Immature natural killer cell (primary cell): ENCODE measurements around the gene STX17. TPM values are rescaled to one million over a fixed set of nuclear protein-coding genes. Genes with fewer than 3 reads are reported as not detected.
"Not testable (repeated sequence)": the region's sequence is repeated elsewhere in the genome, so short reads cannot be mapped to it uniquely, and the experiment has no call there.

ENCODE experiments used
- DNase-seq, 3 donors: peaks; one replicate each; pipeline ENCODE4 v3.0.0; 2022; ENCODE audit warnings: mixed read lengths in 1 of 3
- H3K27ac Mint-ChIP-seq, 6 donors: one replicate each; pipeline ENCODE4 v1.8.0; 2020; ENCODE audit warnings: mixed read lengths in 6 of 6, mild to moderate bottlenecking in 5 of 6, inconsistent platforms in 4 of 6, moderate library complexity in 3 of 6
- H3K27me3 Mint-ChIP-seq, 3 donors: one replicate each; pipeline ENCODE4 v1.8.0; 2020 to 2021; ENCODE audit warnings: low read depth in 3 of 3, mild to moderate bottlenecking in 3 of 3, mixed read lengths in 3 of 3, moderate library complexity in 3 of 3, inconsistent platforms in 1 of 3
- H3K36me3 Mint-ChIP-seq, 3 donors: one replicate each; pipeline ENCODE4 v1.8.0; 2020; ENCODE audit warnings: mixed read lengths in 3 of 3, inconsistent platforms in 2 of 3, mild to moderate bottlenecking in 2 of 3
- H3K4me1 Mint-ChIP-seq, 2 donors: one replicate each; pipeline ENCODE4 v1.8.0; 2020; ENCODE audit warnings: inconsistent platforms in 2 of 2, mild to moderate bottlenecking in 2 of 2, mixed read lengths in 2 of 2, moderate library complexity in 1 of 2
- H3K4me3 Mint-ChIP-seq, 5 donors: one replicate each; pipeline ENCODE4 v1.8.0; 2020; ENCODE audit warnings: mild to moderate bottlenecking in 5 of 5, mixed read lengths in 5 of 5, inconsistent platforms in 3 of 5, moderate library complexity in 3 of 5
- H3K9me3 Mint-ChIP-seq, 6 donors: one replicate each; pipeline ENCODE4 v1.8.0; 2020; ENCODE audit warnings: mild to moderate bottlenecking in 6 of 6, mixed read lengths in 6 of 6, inconsistent platforms in 4 of 6, moderate library complexity in 3 of 6
- polyA plus RNA-seq, 3 donors: library from polyadenylated mRNA; unstranded; fragments of 300-500 nt; fragmentation: Illumina TruSeq; gene quantifications; one replicate each; pipeline ENCODE4 v1.2.3, GENCODE V29; 2021

The STX17 gene
- polyA plus RNA-seq: 10 to 100 TPM; 17.3 to 28.5 (median 18.8) TPM

DNA sequence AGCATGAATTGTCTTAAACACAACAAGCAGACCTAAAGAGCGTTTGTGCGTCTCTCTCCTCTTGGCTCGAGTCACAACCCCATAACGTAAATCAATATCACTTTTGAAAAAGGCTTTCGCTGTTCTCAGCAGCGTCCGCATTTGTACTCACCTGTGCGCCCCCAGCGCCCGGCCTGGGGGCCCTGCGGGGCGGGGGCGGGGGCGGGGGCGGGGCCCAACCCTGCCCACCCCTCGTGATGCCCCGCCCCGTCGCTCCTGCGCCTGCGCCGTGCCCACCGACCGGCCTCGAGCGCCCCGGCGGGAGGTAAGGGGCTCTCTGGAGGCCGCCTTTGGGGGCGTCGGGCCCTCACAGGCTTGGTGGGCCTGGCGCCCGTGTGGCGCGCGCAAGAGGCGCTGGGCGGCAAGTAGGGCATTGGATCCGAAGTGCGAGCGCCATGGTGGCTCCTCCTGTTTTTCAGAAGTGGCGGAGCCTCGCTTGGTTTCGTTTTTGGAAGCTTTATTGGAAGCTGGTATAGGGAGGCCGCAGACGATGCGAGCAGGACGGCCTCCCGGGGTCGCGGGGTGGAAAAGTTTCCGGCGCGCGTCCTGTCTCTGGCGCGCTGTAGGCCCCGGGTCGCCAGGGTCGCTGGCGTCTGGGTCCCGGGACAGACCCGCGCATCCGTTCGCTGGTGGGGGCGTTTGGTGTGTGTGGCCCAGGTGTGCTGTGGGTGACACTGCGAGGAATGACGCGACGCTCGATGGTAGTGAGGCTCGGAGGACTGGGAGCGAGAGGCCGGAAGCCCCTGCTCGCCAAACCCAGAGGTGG, at the start of gene STX17:
Gene STX17 (plus strand): TSS at position 252 of the 805 bp plus-strand sequence. CDS start 8,586 bp downstream, outside the sequence.
- DNase-seq: peak; percentile 85 to 87 (median 87)
- H3K9me3 Mint-ChIP-seq: no peaks in the 10 kb centered on the region
- H3K36me3 Mint-ChIP-seq: peaks cover 0 to 8% (median 0%) of the 10 kb centered on the region in 3 donors
- H3K27ac Mint-ChIP-seq: peak within 1 kb of the TSS; percentile 96 to 99 (median 98)
- H3K27me3 Mint-ChIP-seq: peaks cover 7 to 15% (median 10%) of the 10 kb centered on the region in 3 donors
- H3K4me1 Mint-ChIP-seq: peaks cover 21 to 36% of the 10 kb centered on the region in 2 donors
- H3K4me3 Mint-ChIP-seq: peak within 1 kb of the TSS; percentile 96 to 100 (median 97)

DNA sequence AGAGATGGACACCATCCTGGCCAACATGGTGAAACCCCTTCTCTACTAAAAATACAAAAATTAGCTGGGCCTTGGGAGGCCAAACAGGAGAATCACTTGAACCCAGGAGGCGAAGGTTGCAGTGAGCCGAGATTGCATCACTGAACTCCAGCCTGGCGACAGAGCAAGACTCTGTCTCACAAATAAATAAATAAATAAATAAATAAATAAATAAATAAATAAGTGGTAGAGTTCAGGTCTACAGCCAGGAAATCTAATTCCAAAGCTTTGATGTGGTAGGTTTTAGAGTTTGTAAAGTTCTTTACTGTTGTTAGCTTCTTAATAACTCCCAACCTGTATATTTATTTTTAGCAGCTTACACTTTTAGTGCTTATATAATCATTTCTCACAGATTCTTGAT, 48.9 kb upstream of the STX17 start:
- H3K36me3 Mint-ChIP-seq, H3K27ac Mint-ChIP-seq, DNase-seq, H3K27me3 Mint-ChIP-seq, H3K4me3 Mint-ChIP-seq, H3K9me3 Mint-ChIP-seq: not testable (repeated sequence)
- peaks cover 5 to 15% of the 10 kb centered on the region in 2 donors for H3K4me1 Mint-ChIP-seq

DNA sequence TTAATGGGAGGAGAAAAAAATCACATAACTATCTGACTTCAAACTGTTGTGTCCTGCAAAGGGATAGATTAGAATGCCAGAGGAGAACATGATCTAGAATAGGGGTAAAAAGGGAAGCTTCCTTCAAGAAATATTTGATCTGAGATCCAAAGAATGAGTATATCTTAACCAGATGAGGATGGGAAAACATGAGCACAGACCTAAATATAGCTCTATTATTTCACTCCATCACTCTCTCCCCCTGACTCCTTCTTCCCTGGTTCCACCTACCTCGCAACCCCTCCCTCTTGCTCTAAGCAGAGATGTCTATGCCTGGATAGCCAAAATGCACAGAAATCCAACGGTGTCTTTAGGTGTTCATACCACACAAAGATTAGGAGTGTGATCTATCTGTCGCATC, 48.4 kb upstream of the STX17 start:
- Mint-ChIP-seq H3K4me1 (peaks cover 0 to 10% of the 10 kb centered on the region in 2 donors), H3K9me3 (no peaks in the 10 kb centered on the region), H3K27ac (no peak overlapping the region), H3K4me3 (no peak overlapping the region), H3K27me3 (peaks cover 0 to 5% (median 2%) of the 10 kb centered on the region in 3 donors), H3K36me3 (no peaks in the 10 kb centered on the region)
- DNase-seq: no peak

DNA sequence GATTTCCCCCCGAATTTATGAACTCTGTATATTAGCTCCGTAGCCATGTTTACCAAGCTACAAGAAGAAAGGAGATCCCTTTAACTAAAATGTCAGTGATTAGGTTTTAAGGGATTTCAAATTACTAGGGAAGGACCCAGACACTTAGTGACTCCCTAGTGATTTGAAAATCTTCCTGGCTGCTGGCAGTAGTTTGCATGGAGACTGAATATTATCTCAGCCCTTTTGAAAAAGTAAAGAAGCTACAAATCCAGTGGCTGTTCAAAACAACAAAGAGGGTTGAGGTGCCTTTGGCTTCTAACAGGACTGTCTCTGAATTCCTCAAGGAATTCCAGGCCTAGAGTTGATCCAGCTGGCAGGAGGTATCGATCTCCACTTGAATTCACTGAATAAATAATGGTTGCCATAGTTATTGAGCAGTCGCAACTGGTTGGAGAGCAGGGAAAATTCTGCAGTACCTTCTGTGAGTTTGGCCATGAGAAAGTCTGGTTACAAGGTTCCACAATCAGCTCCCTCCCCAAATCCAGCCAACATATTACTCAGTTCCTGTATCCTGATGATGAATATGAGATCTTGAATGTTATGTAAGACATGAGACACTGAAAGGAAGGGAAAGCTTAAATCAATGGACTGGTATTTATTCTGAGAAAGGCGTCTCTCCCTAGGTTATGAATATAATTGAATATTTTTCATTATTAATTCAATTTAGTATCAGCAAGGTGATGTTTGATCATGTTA, 47.0 kb upstream of the STX17 start:
- Mint-ChIP-seq H3K27me3 (peaks cover 0 to 5% (median 4%) of the 10 kb centered on the region in 3 donors), H3K27ac (no peak overlapping the region), H3K4me1 (peaks cover 0 to 10% of the 10 kb centered on the region in 2 donors), H3K36me3 (no peaks in the 10 kb centered on the region), H3K9me3 (no peaks in the 10 kb centered on the region), H3K4me3 (no peak overlapping the region)
- DNase-seq: no peak

DNA sequence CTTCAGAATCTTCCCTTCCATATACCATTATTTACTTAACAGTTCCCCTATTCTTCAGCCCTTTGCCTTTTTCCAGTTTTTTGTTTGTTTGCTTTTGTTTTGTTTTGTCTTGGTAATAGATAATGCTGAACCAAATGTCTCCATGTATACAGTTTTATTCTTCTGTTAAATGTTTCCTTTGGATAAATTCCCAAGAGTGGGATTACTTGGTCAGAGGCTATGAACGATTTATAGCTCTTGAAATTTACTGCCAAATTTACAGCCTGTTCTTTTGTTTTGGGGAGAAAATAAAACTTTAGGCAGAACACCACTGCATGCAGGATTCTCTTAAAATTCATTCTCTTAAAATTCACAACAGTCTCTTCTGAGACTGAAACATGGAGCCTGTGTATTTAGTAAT, 46.2 kb upstream of the STX17 start:
- no peak for DNase-seq
- no peaks in the 10 kb centered on the region for H3K9me3 Mint-ChIP-seq
- peaks cover 0 to 5% (median 4%) of the 10 kb centered on the region in 3 donors for H3K27me3 Mint-ChIP-seq
- peaks cover 0 to 6% of the 10 kb centered on the region in 2 donors for H3K4me1 Mint-ChIP-seq
- no peak overlapping the region for H3K4me3 Mint-ChIP-seq
- H3K36me3 Mint-ChIP-seq: no peaks in the 10 kb centered on the region
- H3K27ac Mint-ChIP-seq: no peak overlapping the region

DNA sequence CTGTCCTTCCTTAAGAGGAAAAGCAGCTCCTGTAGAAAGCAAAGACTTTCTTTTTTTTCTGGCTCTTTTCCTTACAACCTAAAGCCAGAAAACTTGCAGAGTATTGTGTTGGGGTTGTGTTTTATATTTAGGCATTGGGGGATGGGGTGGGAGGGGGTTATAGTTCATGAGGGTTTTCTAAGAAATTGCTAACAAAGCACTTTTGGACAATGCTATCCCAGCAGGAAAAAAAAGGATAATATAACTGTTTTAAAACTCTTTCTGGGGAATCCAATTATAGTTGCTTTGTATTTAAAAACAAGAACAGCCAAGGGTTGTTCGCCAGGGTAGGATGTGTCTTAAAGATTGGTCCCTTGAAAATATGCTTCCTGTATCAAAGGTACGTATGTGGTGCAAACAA, 42.5 kb upstream of the STX17 start:
- H3K27me3 Mint-ChIP-seq: peaks cover 0 to 4% (median 0%) of the 10 kb centered on the region in 3 donors
- H3K27ac Mint-ChIP-seq: no peak overlapping the region
- H3K4me3 Mint-ChIP-seq: no peak overlapping the region
- no peaks in the 10 kb centered on the region for H3K36me3 Mint-ChIP-seq
- H3K9me3 Mint-ChIP-seq: no peaks in the 10 kb centered on the region
- H3K4me1 Mint-ChIP-seq: peaks cover 2 to 16% of the 10 kb centered on the region in 2 donors
- no peak for DNase-seq

DNA sequence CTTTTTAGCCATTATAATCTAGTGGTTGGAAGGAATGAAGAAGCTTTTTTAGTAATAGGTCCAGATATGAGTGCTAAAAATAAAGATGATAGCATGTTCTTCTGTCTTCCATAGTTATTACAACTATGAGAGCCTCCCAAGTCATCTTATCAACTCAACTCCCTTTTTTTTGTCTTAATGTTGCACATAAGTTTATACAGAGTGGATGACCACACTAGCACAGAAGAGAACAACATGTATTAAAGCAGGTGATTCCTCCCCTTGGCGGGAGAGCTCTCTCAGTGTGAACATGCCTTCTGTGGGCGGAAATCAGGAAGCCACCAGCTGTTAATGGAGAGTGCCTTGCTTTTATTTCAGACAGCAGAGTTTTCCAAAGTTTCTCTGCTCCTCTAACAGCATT, 40.1 kb upstream of the STX17 start:
- H3K4me1 Mint-ChIP-seq: peaks cover 2 to 16% of the 10 kb centered on the region in 2 donors
- no peak overlapping the region for H3K4me3 Mint-ChIP-seq
- H3K36me3 Mint-ChIP-seq: no peaks in the 10 kb centered on the region
- peaks cover 0 to 2% (median 2%) of the 10 kb centered on the region in 3 donors for H3K27me3 Mint-ChIP-seq
- H3K9me3 Mint-ChIP-seq: no peaks in the 10 kb centered on the region
- DNase-seq: no peak
- no peak overlapping the region for H3K27ac Mint-ChIP-seq

DNA sequence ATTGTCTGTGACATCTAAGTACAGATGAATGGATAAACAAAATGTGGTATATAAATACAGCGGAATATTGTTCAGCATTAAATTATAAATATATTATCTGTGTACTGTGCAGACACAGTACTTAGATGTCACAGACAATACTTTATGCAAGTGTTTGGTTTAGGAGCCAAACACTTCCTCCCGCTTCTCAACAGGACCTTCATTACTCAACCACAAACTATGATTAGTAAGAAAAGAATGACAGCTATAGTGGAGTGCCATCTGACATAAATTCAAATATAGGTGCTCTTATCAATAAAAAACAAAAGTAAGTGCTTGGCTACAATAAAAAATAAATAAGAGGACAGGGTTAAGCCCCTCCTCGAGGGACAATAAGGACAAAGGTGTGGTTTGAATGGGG, 38.9 kb upstream of the STX17 start:
- DNase-seq: no peak
- Mint-ChIP-seq H3K36me3 (no peaks in the 10 kb centered on the region), H3K4me3 (no peak overlapping the region), H3K27me3 (peaks cover 0 to 2% (median 2%) of the 10 kb centered on the region in 3 donors), H3K4me1 (peaks cover 2 to 16% of the 10 kb centered on the region in 2 donors), H3K27ac (peak overlapping the region in 1 of 6 donors; percentile 64), H3K9me3 (no peaks in the 10 kb centered on the region)

DNA sequence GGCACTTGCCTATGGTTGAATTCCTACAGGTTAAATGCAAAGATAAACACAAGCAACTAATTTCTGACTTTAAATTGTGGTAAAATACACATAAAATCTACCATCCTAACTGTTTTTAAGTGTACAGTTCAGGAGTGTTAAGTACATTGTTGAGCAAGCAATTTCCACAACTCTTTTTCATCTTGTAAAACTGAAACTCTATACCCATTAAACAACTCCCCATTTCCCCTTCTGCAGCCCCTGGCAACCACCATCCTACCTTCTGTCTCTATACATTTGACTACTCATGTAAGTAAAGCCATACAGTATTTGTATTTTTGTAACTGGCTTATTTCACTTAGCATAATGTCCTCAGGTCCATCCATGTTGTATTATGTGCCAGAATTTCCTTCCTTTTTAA, 38.5 kb upstream of the STX17 start:
- peaks cover 0 to 2% (median 2%) of the 10 kb centered on the region in 3 donors for H3K27me3 Mint-ChIP-seq
- H3K9me3 Mint-ChIP-seq: no peaks in the 10 kb centered on the region
- H3K27ac Mint-ChIP-seq: peak overlapping the region in 1 of 6 donors; percentile 45
- no peak for DNase-seq
- no peaks in the 10 kb centered on the region for H3K36me3 Mint-ChIP-seq
- H3K4me3 Mint-ChIP-seq: no peak overlapping the region
- peaks cover 2 to 16% of the 10 kb centered on the region in 2 donors for H3K4me1 Mint-ChIP-seq

DNA sequence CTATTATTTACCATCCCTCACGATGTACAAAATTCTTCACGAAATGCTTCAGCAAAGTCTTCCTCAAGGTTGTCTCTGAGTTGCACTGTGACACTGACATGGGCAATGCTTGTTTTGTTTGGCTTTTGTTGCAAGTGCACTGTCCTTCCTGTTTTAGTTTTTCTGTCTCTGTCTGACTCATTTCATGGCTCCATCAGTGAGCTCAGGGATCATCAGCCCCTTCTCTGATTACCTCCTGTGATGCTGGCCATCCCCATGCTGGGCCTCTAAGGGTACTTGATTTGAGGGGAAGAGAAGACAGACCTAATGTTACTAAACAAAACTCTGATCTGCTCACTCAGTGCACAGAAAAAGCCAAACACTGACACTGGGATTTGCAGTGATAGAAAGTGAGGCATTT, 37.6 kb upstream of the STX17 start:
- Mint-ChIP-seq H3K27ac (peak overlapping the region in 2 of 6 donors; percentile 14 to 57), H3K27me3 (peaks cover 0 to 2% (median 0%) of the 10 kb centered on the region in 3 donors)

DNA sequence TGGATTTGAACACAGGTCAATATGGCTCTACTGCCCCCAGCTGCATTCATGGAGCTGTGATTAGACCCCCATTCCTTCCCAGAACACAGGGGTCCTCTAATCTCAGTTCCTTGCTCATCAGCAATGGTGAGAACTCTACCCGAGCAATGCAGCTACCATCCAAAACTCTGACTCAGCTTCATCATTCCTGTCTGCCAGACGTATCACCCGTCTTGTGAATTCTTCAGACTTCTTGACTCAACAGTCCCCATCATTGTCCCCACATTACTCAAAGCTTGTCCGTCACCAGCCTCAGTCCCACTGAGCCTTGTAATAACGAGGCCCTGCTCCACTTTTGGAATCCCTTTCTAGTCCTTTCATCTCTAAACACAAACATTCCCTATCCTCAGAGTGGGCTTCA, 36.3 kb upstream of the STX17 start:
- peaks cover 0 to 2% (median 0%) of the 10 kb centered on the region in 3 donors for H3K27me3 Mint-ChIP-seq

More for the DNA sequence above, 37.6 kb upstream of the STX17 start:
- DNase-seq: no peak
- peaks cover 2 to 16% of the 10 kb centered on the region in 2 donors for H3K4me1 Mint-ChIP-seq
- H3K36me3 Mint-ChIP-seq: no peaks in the 10 kb centered on the region
- H3K9me3 Mint-ChIP-seq: no peaks in the 10 kb centered on the region
- H3K4me3 Mint-ChIP-seq: no peak overlapping the region

DNA sequence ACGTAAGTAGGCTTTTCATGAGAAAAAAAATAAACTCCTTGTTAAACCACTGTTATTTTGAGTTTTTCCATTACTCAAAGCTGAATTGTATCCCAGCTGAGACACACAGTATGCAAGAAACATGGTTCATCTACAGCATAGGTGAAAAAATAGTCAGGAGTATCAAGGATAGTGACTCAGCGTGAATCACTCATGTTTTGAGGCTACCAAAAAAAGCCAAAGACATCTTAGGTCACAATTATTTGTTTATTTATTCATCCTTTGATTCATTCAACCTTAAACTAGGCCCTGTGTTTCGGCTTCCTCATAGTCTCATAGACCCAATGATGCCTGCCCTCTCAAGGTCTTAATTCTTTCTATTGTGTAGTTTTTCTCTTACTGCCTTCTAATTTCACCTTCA, 32.9 kb upstream of the STX17 start:
- DNase-seq: no peak
- no peaks in the 10 kb centered on the region for H3K36me3 Mint-ChIP-seq
- no peak overlapping the region for H3K4me3 Mint-ChIP-seq
- no peaks in the 10 kb centered on the region for H3K9me3 Mint-ChIP-seq
- no peak overlapping the region for H3K27ac Mint-ChIP-seq
- H3K4me1 Mint-ChIP-seq: peaks cover 0 to under 1% of the 10 kb centered on the region in 2 donors
- peaks cover 0 to 2% (median 0%) of the 10 kb centered on the region in 3 donors for H3K27me3 Mint-ChIP-seq

More for the DNA sequence above, 36.3 kb upstream of the STX17 start:
- no peaks in the 10 kb centered on the region for H3K9me3 Mint-ChIP-seq
- no peak overlapping the region for H3K27ac Mint-ChIP-seq
- peaks cover 2 to 16% of the 10 kb centered on the region in 2 donors for H3K4me1 Mint-ChIP-seq
- no peak overlapping the region for H3K4me3 Mint-ChIP-seq
- DNase-seq: no peak
- no peaks in the 10 kb centered on the region for H3K36me3 Mint-ChIP-seq

DNA sequence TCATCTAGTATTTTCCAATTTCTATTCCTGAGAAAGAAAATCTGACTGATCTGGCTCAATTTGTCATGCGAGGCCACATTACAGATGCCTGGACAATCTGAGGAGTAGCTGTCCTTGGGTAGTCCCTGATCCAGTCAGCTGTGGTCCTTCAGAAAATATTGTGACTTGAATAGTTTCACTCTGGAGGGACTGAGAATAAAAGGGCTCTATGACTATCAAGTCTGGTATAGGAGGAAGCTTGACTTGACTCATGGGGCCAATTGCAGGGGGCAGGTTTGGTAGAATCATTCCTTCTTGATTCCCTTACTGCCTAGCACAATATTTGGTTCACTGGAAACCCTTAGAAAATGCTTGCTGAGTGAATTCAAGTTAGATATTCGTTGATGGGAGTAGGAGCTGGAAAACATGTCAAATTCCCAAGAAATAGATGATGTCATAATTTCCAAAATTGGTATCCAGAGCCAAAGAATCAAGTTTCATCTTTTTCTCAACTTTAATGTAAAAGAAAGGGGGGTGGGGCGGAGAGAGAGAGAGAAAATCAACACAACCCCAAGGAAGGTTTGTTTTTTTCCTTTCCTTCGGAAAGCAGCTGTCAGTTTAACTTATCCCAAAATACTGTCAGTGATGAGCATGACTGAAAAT, 32.4 kb upstream of the STX17 start:
- Mint-ChIP-seq H3K4me1 (no peaks in the 10 kb centered on the region), H3K36me3 (no peaks in the 10 kb centered on the region), H3K4me3 (no peak overlapping the region), H3K27ac (no peak overlapping the region), H3K9me3 (no peaks in the 10 kb centered on the region), H3K27me3 (peaks cover 0 to 2% (median 0%) of the 10 kb centered on the region in 3 donors)
- no peak for DNase-seq

DNA sequence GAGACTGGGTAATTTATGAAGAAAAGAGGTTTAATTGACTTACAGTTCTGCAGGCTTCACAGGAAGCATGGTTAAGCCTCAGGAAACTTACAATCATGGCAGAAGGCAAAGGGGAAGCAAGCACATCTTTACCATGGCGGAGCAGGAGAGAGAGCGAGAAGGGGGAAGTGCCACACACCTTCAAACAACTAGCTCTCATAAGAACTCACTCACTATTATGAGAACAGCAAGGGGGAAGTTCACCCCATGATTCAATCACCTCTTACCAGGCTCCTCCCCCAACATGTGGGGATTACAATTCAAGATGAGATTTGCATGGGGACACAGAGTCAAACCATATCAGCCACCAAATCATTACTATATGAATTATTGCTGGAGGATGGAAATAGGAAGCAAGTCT, 30.3 kb upstream of the STX17 start:
- Mint-ChIP-seq H3K4me3 (no peak overlapping the region), H3K27me3 (no peaks in the 10 kb centered on the region), H3K36me3 (no peaks in the 10 kb centered on the region), H3K9me3 (no peaks in the 10 kb centered on the region), H3K4me1 (no peaks in the 10 kb centered on the region), H3K27ac (no peak overlapping the region)
- no peak for DNase-seq
